ENCODE measurements around the gene COX8A.
A peak's percentile ranks its signal among the peaks of the same experiment; 100 is the strongest.

COX8A gene

DNA sequence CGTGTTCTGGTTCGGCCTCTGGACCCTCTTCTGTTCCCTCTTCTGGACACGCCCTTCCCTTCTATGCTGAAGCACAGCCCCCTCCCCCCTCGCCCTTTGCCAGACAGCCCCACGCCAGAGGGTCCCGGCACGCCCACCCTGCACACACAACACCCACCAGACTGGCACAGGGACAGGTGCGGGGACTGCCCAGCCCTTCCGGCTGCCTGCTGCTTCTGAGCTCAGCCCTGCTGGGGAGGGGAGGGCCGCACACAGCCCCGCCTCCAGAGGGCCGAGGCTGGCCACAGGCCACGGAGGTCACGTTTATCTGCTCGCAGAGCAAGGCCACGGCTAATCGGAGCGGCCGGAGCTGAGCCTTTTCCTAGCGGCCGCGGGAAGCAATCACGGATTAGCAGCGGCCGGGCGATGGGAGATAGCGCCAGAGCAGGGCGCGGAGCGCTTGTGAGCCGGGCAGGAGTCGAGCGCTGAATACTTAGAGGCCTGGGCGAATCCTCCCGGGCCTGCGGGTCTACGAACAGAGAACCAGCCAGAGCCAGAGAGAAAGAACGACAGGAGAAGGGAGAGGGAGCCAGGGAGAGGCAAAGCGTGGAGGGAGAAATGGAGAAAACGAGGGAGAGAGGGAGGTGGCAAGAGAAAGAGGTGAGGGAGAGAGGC lies 33.3 kb downstream of the COX8A start:
- Mint-ChIP-seq H3K27ac (peak overlapping the region in 2 of 3 experiments; percentile 44 to 72), H3K36me3 (ENCODE audit: low read depth) (no peaks in the 10 kb centered on the region), H3K9me3 (no peaks in the 10 kb centered on the region), H3K27me3 (ENCODE audit: low read depth) (peaks cover 45% of the 10 kb centered on the region), H3K4me3 (peak overlapping the region; percentile 5 to 77 (median 66)), H3K4me1 (peaks cover 42% of the 10 kb centered on the region)
- TF ChIP-seq, protein P1, sequence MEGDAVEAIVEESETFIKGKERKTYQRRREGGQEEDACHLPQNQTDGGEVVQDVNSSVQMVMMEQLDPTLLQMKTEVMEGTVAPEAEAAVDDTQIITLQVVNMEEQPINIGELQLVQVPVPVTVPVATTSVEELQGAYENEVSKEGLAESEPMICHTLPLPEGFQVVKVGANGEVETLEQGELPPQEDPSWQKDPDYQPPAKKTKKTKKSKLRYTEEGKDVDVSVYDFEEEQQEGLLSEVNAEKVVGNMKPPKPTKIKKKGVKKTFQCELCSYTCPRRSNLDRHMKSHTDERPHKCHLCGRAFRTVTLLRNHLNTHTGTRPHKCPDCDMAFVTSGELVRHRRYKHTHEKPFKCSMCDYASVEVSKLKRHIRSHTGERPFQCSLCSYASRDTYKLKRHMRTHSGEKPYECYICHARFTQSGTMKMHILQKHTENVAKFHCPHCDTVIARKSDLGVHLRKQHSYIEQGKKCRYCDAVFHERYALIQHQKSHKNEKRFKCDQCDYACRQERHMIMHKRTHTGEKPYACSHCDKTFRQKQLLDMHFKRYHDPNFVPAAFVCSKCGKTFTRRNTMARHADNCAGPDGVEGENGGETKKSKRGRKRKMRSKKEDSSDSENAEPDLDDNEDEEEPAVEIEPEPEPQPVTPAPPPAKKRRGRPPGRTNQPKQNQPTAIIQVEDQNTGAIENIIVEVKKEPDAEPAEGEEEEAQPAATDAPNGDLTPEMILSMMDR (IDR thresholded peaks at IDR 0.05; ENCODE audit: unreplicated experiment in 3 of 3) = peak; percentile 40 to 46 (median 40)

DNA sequence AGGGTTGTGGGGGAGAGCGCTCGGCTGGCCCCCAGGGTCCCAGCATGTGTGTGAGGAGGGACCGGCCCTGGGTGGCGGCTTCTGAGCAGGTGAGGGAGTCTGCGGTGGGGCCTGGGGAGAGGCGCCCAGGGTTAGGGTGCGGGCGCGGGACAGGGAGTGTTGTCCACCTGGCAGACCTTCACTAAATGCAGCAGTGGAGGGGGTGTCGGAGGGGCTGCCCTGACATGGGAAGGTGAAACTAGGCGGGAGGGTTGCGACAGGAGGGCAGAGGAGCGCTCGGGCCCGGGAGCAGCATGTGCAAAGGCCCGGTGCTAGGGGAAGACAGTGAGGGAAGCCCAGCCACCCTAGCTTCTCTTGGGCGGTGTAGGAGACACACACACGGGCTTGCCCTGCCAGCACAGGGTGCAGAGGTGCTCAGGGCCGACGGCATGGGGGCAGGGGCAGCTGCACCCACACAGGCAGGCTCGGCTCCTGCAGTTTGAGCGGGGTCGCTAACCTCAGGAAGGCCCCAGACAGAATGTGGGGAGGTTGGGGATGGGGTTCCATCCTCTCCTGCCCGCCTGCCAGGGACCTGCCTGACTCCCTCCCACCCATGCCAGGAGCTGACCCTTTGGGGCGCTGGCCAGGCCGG lies 34.0 kb downstream of the COX8A start:
- H3K27ac Mint-ChIP-seq = peak overlapping the region in 2 of 3 experiments; percentile 44 to 72
- peak overlapping the region in 1 of 3 experiments; percentile 77 for H3K4me3 Mint-ChIP-seq
- no peaks in the 10 kb centered on the region for H3K36me3 Mint-ChIP-seq (ENCODE audit: low read depth)
- peaks cover 41% of the 10 kb centered on the region for H3K27me3 Mint-ChIP-seq (ENCODE audit: low read depth)
- TF ChIP-seq, protein P1 (IDR thresholded peaks at IDR 0.05; ENCODE audit: unreplicated experiment in 3 of 3) = no peak
- H3K9me3 Mint-ChIP-seq = no peaks in the 10 kb centered on the region
- peaks cover 36% of the 10 kb centered on the region for H3K4me1 Mint-ChIP-seq

DNA sequence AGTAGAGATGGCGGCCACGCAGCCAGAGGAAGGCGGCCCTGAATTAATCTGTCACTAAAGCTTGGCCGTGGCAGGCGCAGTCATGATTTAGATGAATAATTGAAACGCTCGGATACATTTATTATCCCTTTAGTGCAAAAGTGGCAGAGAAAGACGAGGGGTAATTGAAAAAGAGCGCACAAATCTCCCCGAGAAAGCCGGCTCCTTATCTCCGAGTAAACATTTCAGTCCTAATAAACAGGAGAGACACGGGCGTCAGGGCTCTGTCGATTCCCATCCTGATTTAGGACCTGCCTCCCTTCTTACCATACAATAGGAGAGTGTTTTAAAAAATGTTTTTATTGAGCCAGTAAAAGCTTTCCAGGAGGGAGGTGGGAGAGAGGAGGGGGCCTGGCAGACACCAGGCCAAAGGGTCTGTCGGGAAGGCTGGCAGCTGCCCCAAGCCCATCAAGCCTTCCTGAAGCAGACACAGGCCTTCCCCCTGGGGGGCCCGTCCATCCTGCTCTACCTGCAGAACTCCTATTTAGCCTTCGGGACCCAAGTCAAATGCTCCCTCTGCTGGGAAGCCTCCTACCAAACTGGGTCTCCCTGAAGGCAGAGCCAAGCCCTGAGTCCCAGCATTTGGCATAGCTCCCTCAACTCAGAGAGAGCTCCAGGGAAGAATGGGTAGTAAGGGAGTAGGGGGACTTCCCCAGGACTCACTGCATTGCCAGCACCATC lies 34.7 kb downstream of the COX8A start:
- H3K36me3 Mint-ChIP-seq (ENCODE audit: low read depth) = no peaks in the 10 kb centered on the region
- TF ChIP-seq, protein P1 (IDR thresholded peaks at IDR 0.05; ENCODE audit: unreplicated experiment in 3 of 3) = no peak
- peaks cover 29% of the 10 kb centered on the region for H3K4me1 Mint-ChIP-seq
- peaks cover 39% of the 10 kb centered on the region for H3K27me3 Mint-ChIP-seq (ENCODE audit: low read depth)
- peak overlapping the region in 1 of 3 experiments; percentile 31 for H3K27ac Mint-ChIP-seq
- H3K4me3 Mint-ChIP-seq = no peak overlapping the region
- no peaks in the 10 kb centered on the region for H3K9me3 Mint-ChIP-seq

DNA sequence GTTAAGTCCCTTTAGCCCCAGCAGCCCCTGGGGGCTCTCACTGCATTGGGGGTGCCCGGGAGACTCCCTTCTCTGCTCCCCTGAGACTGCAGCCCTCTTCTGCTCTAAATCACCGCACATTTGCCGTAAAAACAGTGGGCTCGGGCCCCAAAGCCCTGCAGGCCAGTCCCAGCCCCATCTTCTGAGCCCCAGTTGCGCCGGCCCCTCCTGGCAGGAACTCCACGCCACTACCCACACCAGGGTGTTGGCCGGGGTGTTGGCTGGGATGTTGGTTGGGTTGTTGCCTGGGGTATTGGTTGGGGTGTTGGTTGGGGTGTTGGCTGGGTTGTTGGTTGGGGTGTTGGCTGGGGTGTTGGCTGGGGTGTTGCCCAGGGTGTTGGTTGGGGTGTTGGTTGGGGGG lies 35.3 kb downstream of the COX8A start:
- H3K27ac Mint-ChIP-seq = no peak overlapping the region
- H3K4me1 Mint-ChIP-seq = peaks cover 26% of the 10 kb centered on the region
- H3K36me3 Mint-ChIP-seq (ENCODE audit: low read depth) = no peaks in the 10 kb centered on the region
- no peak overlapping the region for H3K4me3 Mint-ChIP-seq
- peaks cover 41% of the 10 kb centered on the region for H3K27me3 Mint-ChIP-seq (ENCODE audit: low read depth)
- TF ChIP-seq, protein P1 (IDR thresholded peaks at IDR 0.05; ENCODE audit: unreplicated experiment in 3 of 3) = no peak
- no peaks in the 10 kb centered on the region for H3K9me3 Mint-ChIP-seq

DNA sequence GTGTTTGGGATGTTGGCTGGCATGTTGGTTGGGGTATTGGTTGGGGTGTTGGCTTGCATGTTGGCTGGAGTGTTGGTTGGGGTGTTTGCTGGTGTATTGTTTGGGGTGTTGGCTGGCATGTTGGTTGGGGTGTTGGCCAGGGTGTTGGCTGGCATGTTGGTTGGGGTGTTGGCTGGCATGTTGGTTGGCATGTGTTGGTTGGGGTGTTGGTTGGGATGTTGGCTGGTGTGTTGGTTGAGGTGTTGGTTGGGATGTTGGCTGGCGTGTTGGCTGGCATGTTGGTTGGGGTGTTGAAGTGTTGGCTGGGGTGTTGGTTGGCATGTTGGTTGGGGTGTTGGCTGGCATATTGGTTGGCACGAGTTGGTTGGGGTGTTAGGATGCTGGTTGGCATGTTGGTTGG lies 36.4 kb downstream of the COX8A start:
- H3K27ac Mint-ChIP-seq = no peak overlapping the region
- TF ChIP-seq, protein P1 (IDR thresholded peaks at IDR 0.05; ENCODE audit: unreplicated experiment in 3 of 3) = no peak
- peaks cover 45% of the 10 kb centered on the region for H3K27me3 Mint-ChIP-seq (ENCODE audit: low read depth)
- no peaks in the 10 kb centered on the region for H3K9me3 Mint-ChIP-seq
- H3K36me3 Mint-ChIP-seq (ENCODE audit: low read depth) = no peaks in the 10 kb centered on the region
- peaks cover 26% of the 10 kb centered on the region for H3K4me1 Mint-ChIP-seq
- H3K4me3 Mint-ChIP-seq = no peak overlapping the region

Measured in nephron (organoid).